T-helper 17 cell (primary cell): ENCODE results near the gene CHIT1. TPM values are rescaled to one million over a fixed set of nuclear protein-coding genes. Genes with fewer than 3 reads are reported as not detected.

Source experiments
- ATAC-seq: fragments of 150-1000 bp; cut with Tn5 transposase; 2 replicates; pipeline ENCODE4 v1.10.0; 2021; ENCODE audit warnings: mild to moderate bottlenecking, moderate library complexity
- DNase-seq, 3 donors: peaks; one replicate each; pipeline versions ENCODE4 v3.0.0 to v3.0.0-alpha.2; 2020 to 2021
- H3K9me3 ChIP-seq: one replicate; pipeline ENCODE4 v1.7.0; 2013; ENCODE audit warnings: low read length, mild to moderate bottlenecking; ENCODE audit not compliant: control insufficient read depth, poor library complexity, severe bottlenecking
- H3K27ac Mint-ChIP-seq: one replicate; pipeline ENCODE4 v1.8.0; 2022; ENCODE audit warnings: mild to moderate bottlenecking, moderate library complexity, mixed read lengths
- H3K27me3 Mint-ChIP-seq: one replicate; pipeline ENCODE4 v1.8.0; 2022; ENCODE audit warnings: mixed read lengths
- H3K36me3 Mint-ChIP-seq: one replicate; pipeline ENCODE4 v1.8.0; 2022; ENCODE audit warnings: low read depth, mixed read lengths
- H3K4me1 Mint-ChIP-seq: one replicate; pipeline ENCODE4 v1.8.0; 2022; ENCODE audit warnings: mild to moderate bottlenecking, mixed read lengths
- H3K4me3 Mint-ChIP-seq: one replicate; pipeline ENCODE4 v1.8.0; 2022; ENCODE audit warnings: mild to moderate bottlenecking, moderate library complexity, mixed read lengths
- total RNA-seq, 4 donors: library from RNA in 2 of 4; stranded (reverse) in 2 of 4; gene quantifications; one replicate each; pipeline ENCODE4 v1.2.3 and lab custom pipeline; 2022 to 2026

CHIT1 gene
- total RNA-seq, 2 donors from 2014 or later, result 0.13 to 1.0 TPM

DNA sequence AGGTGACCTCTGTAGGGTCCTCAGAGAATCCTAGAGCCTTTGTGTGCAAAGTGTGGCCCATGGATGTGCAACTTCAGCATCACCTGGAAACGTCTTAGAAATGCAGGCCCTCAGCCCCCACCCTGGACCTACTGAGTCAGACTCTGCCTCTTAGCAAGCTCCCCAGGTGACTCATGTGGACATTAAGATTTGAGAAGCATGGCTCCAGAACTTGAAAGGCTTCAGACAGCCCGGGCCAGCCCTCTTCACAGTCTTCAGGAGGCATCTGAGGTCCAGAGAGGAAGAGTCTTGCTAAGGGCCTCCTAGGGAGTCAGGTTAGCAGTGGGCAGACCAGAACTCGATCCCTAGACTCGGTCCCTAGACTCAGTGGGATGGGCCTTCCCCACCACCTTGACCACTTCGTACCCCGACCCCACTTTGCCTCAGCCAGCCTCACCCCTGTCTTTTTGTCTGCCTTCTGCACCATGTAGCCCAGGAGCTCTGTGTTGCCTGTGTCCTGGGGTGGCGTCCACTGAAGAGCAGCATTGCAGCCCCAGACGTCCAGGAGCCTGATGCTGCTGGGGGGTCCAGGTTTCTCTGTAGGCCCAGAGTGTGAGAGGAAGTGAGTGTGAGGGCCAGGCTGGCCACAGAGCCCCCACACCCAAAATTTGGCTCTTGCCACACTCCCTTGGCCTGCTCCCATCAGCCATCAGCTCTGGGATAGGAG lies 58.7 kb downstream of the CHIT1 start:
- no peaks in the 10 kb centered on the region for H3K9me3 ChIP-seq
- Mint-ChIP-seq H3K27me3 (peaks cover 19% of the 10 kb centered on the region), H3K27ac (no peak overlapping the region), H3K4me1 (peaks cover 7% of the 10 kb centered on the region), H3K36me3 (no peaks in the 10 kb centered on the region), H3K4me3 (no peak overlapping the region)
- ATAC-seq (no peak), DNase-seq (no peak)

DNA sequence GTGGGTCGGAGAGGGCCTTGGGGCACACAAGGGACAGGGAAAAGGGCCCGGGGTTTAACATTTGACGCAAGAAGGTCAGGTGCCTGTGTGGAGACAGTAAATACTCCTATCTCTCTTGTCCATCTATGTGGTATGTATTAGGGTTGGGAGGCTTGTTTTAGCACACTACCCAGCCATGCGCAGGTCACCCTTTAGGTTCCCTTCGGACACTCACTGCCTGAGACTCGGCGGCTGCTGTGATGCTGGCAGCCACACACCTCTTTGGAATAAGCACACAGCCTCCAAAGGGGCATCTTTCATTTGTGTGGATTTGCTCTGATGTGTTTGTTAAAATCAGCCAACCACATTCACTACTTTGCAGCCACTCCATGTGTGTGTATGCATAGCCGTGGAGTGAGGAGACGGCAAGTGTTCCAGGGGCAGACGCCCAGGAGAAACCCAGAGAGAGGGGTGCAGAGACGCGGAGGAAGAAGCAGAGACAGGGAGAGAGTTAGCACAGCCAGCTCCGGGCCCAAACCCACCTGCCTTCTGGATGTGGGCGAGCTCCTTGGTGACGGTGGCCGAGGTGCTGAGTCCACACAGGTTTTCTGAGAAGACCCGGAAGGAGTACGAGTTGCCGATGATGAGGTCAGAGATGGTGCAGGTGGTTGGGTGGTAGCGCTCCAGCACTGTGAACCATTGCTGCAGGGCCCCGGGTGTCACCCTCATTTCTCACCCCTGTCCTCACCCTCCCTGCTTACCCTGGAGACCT lies 59.5 kb downstream of the CHIT1 start:
- H3K4me1 Mint-ChIP-seq, result peaks cover 10% of the 10 kb centered on the region
- no peak overlapping the region for H3K4me3 Mint-ChIP-seq
- peaks cover 27% of the 10 kb centered on the region for H3K27me3 Mint-ChIP-seq
- no peaks in the 10 kb centered on the region for H3K9me3 ChIP-seq
- H3K36me3 Mint-ChIP-seq, result no peaks in the 10 kb centered on the region
- no peak overlapping the region for H3K27ac Mint-ChIP-seq
- DNase-seq (no peak), ATAC-seq (no peak)

DNA sequence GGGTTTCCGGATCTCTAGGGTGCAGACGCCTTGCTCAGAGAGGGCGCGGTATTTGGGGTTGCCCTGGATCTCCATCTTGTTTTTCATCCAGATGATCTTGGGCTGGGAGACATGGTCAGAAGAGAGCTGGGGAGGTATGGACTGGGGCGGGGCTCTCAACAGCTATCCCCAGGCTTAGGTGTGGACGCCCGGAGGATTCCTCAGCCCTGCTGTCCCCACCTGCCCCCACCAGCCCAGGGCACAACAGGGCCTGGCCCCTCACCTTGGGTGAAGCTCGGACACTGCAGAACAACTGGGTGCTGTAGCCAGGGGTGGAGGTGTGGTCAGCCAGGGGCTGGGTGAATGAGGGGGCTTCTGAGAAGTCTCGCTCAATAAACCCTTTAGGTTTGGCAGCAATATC lies 60.5 kb downstream of the CHIT1 start:
- DNase-seq (no peak), ATAC-seq (no peak)
- no peak overlapping the region for H3K4me3 Mint-ChIP-seq
- H3K27ac Mint-ChIP-seq, result no peak overlapping the region
- H3K9me3 ChIP-seq, result no peaks in the 10 kb centered on the region
- H3K36me3 Mint-ChIP-seq, result peaks cover 4% of the 10 kb centered on the region
- H3K4me1 Mint-ChIP-seq, result peaks cover 14% of the 10 kb centered on the region
- H3K27me3 Mint-ChIP-seq, result peaks cover 35% of the 10 kb centered on the region

DNA sequence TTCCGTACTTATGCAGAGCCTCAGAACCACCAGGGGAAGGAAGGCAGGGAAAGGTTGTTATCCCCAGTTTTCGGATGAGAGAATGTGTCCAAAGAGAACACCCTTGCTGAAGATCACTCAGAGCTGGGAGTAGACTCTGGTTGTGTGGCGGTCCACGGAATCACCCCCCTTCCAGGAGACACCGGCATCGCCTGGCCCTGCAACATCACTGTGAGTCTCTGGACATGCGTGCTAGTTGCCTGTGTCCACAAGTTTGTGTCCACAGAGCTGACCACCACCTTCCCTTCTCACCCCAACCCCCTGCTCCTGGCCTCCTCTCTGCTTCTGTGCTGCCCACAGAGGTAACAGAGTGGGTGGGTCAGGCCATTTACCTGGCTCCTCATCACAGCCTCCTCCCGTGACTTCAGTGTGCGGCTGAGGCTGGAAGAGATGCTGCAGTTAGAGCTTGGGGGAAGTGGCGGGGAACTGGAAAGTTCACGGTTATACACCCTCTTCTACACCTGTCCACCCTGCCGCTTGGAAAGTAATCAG lies 61.2 kb downstream of the CHIT1 start:
- DNase-seq (no peak), ATAC-seq (no peak)
- Mint-ChIP-seq H3K27me3 (peaks cover 42% of the 10 kb centered on the region), H3K27ac (no peak overlapping the region), H3K4me3 (no peak overlapping the region), H3K36me3 (peaks cover 4% of the 10 kb centered on the region), H3K4me1 (peaks cover 14% of the 10 kb centered on the region)
- H3K9me3 ChIP-seq, result no peaks in the 10 kb centered on the region

DNA sequence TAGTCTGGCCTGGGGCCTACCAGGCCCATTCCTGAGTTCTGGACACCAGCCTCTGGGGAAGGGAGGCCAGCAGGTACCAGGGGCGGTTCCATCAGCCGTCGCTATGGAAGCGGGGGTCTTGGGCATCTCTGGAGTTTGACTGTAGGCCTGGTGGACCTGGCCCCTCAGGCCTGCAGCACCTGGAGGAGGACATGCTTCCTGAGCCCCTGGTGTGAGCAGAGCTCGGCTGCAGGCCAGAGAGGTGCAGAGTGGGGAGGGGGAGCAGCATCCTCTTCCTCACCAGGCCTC lies 61.6 kb downstream of the CHIT1 start:
- H3K4me1 Mint-ChIP-seq, result peaks cover 14% of the 10 kb centered on the region
- no peak for ATAC-seq
- no peak for DNase-seq
- H3K36me3 Mint-ChIP-seq, result peaks cover 4% of the 10 kb centered on the region
- H3K9me3 ChIP-seq, result no peaks in the 10 kb centered on the region
- H3K4me3 Mint-ChIP-seq, result no peak overlapping the region
- H3K27ac Mint-ChIP-seq, result no peak overlapping the region
- H3K27me3 Mint-ChIP-seq, result peaks cover 46% of the 10 kb centered on the region

DNA sequence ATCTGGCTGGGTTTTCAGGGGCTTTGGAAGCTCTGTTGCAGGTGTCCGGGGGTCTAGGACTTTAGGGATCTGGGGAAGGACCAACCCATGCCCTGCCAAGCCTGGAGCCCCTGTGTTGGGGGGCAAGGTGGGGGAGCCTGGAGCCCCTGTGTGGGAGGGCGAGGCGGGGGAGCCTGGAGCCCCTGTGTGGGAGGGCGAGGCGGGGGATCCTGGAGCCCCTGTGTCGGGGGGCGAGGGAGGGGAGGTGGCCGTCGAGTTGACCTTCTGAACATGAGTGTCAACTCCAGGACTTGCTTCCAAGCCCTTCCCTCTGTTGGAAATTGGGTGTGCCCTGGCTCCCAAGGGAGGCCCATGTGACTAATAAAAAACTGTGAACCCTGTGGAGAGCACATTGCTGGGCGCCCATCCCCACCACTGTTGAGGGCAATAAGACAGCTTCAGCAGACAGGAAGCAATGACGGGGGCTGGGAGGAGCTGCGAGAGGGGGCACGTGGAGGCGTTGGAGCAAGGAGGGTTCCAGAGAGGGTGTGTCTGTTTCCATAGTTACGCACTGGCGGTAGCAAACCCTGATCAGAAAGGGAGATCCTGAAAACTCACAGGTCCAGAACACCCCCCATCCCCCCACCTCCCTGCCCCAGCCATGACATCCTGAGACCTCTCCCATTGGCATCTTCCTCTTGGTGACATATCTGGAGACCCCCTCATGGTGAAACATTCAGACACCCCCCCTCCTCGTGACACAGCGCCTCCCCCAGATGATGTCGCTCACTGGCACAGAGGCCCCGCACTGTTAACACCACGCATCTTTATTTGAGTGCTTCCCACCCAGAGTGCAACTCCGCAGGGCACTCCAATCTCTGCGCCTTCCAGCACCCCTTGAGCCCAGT lies 62.2 kb downstream of the CHIT1 start:
- ATAC-seq (no peak), DNase-seq (no peak)
- no peaks in the 10 kb centered on the region for H3K9me3 ChIP-seq
- peaks cover 14% of the 10 kb centered on the region for H3K4me1 Mint-ChIP-seq
- H3K27me3 Mint-ChIP-seq, result peaks cover 52% of the 10 kb centered on the region
- H3K27ac Mint-ChIP-seq, result no peak overlapping the region
- H3K36me3 Mint-ChIP-seq, result peaks cover 4% of the 10 kb centered on the region
- H3K4me3 Mint-ChIP-seq, result no peak overlapping the region

DNA sequence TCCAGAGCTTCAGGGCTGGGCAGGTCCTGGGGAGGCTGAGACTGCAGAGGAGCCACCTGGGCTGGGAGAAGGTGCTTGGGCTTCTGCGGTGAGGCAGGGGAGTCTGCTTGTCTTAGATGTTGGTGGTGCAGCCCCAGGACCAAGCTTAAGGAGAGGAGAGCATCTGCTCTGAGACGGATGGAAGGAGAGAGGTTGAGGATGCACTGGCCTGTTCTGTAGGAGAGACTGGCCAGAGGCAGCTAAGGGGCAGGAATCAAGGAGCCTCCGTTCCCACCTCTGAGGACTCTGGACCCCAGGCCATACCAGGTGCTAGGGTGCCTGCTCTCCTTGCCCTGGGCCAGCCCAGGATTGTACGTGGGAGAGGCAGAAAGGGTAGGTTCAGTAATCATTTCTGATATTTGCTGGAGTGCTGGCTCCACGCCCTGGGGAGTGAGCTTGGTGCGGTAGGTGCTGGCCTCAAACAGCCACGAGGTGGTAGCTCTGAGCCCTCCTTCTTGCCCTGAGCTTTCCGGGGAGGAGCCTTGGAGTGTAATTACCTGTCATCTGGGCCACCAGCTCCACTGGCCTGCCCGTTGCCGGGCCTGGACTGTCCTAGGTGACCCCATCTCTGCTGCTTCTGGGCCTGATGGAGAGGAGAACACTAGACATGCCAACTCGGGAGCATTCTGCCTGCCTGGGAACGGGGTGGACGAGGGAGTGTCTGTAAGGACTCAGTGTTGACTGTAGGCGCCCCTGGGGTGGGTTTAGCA lies 63.1 kb downstream of the CHIT1 start:
- peaks cover 4% of the 10 kb centered on the region for H3K36me3 Mint-ChIP-seq
- no peak overlapping the region for H3K4me3 Mint-ChIP-seq
- peaks cover 14% of the 10 kb centered on the region for H3K4me1 Mint-ChIP-seq
- DNase-seq, result no peak
- H3K9me3 ChIP-seq, result no peaks in the 10 kb centered on the region
- H3K27ac Mint-ChIP-seq, result no peak overlapping the region
- peak; percentile 45 for ATAC-seq
- H3K27me3 Mint-ChIP-seq, result peaks cover 52% of the 10 kb centered on the region

Other genes starting within 250 kb of the CHIT1 start
- 100 to 1,000 TPM; 118 to 130 TPM for gene TMEM183A, start 222.3 kb downstream of the CHIT1 start, total RNA-seq
- 1 to 10 TPM in 1 of 2 donors, under 1 TPM in 1; 0.81 to 1.5 TPM for gene PPFIA4, start 203.2 kb downstream of the CHIT1 start, total RNA-seq
- gene MYOG, start 143.7 kb downstream of the CHIT1 start, total RNA-seq, result not detected
- under 1 TPM; 0.15 to 0.18 TPM for gene ADORA1, start 101.9 kb downstream of the CHIT1 start, total RNA-seq
- gene MYBPH, start 53.8 kb downstream of the CHIT1 start, total RNA-seq, result not detected
- not detected for gene CHI3L1, start 43.0 kb downstream of the CHIT1 start, total RNA-seq
- 100 to 1,000 TPM; 584 to 606 TPM for gene BTG2, start 75.8 kb upstream of the CHIT1 start, total RNA-seq
- not detected for gene FMOD, start 121.4 kb upstream of the CHIT1 start, total RNA-seq
- gene PRELP, start 246.1 kb upstream of the CHIT1 start, total RNA-seq, result not detected